WTC11 (cell line): ENCODE measurements around the gene SPOCK1. TPM values are rescaled to one million over a fixed set of nuclear protein-coding genes. Genes with fewer than 3 reads are reported as not detected.

Experiments used
- ATAC-seq: fragments of 200-7000 bp; cut with Tn5 transposase; 2 replicates; pipeline ENCODE4 v1.10.0; 2021; ENCODE audit warnings: mild to moderate bottlenecking, moderate library complexity
- CTCF ChIA-PET: fragments of 300-600 bp; sonication (Branson Sonifier 250); formaldehyde crosslinking; loops from one replicate; lab custom pipeline; 2021; ENCODE audit warnings: antibody characterized with exemption; lab: Charles Lee
- POLR2A ChIA-PET: fragments of 350-600 bp; sonication (Branson Sonifier 250); formaldehyde crosslinking; loops from one replicate; lab custom pipeline; 2021; ENCODE audit warnings: antibody characterized with exemption; lab: Charles Lee
- DNase-seq: peaks from one replicate; pipeline ENCODE4 v3.0.0; 2021; ENCODE audit warnings: low spot score
- H3K27ac Mint-ChIP-seq: 2 replicates; pipeline ENCODE4 v1.8.0; 2021; ENCODE audit warnings: mixed read lengths
- H3K27me3 Mint-ChIP-seq: 2 replicates; pipeline ENCODE4 v1.8.0; 2021; ENCODE audit warnings: low read depth, mild to moderate bottlenecking, moderate library complexity, mixed read lengths
- H3K36me3 Mint-ChIP-seq: 2 replicates; pipeline ENCODE4 v1.8.0; 2021; ENCODE audit warnings: mixed read lengths
- H3K4me1 Mint-ChIP-seq: 2 replicates; pipeline ENCODE4 v1.8.0; 2022; ENCODE audit warnings: mixed read lengths
- H3K4me3 Mint-ChIP-seq: 2 replicates; pipeline ENCODE4 v1.8.0; 2021; ENCODE audit warnings: mild to moderate bottlenecking, moderate library complexity, mixed read lengths
- H3K9me3 Mint-ChIP-seq: 2 replicates; pipeline ENCODE4 v1.8.0; 2021; ENCODE audit warnings: mixed read lengths
- CREB1 ChIP-seq: sonication (generic); formaldehyde crosslinking; IDR thresholded peaks from 2 replicates; pipeline ENCODE4 v1.8.0; 2023; ENCODE audit warnings: mild to moderate bottlenecking, missing genetic modification reagents
- CTCF ChIP-seq: fragments of 200-600 bp; IDR thresholded peaks from 2 replicates; pipeline ENCODE4 v1.8.0; 2022; ENCODE audit warnings: antibody characterized with exemption
- E2F5 ChIP-seq: sonication (generic); formaldehyde crosslinking; IDR thresholded peaks from 2 replicates; pipeline ENCODE4 v1.8.1; 2022; ENCODE audit warnings: mild to moderate bottlenecking, moderate library complexity, missing genetic modification reagents
- FOXP1 ChIP-seq: sonication (generic); formaldehyde crosslinking; IDR thresholded peaks from 2 replicates; pipeline ENCODE4 v1.8.0; 2022; ENCODE audit warnings: missing genetic modification reagents, mild to moderate bottlenecking, moderate library complexity, borderline replicate concordance
- GTF2I ChIP-seq: fragments of 250-450 bp; sonication (Bioruptor Pico); conservative IDR thresholded peaks from 2 replicates; pipeline ENCODE4 v1.4.0; 2021; ENCODE audit warnings: mild to moderate bottlenecking
- KAT7 ChIP-seq: sonication (generic); formaldehyde crosslinking; IDR thresholded peaks from 2 replicates; pipeline ENCODE4 v1.8.1; 2023; ENCODE audit warnings: missing genetic modification reagents, mild to moderate bottlenecking, borderline replicate concordance
- MXD4 ChIP-seq: fragments of 250-450 bp; sonication (Bioruptor Pico); IDR thresholded peaks from 2 replicates; pipeline ENCODE4 v1.8.0; 2021; ENCODE audit warnings: mild to moderate bottlenecking, moderate library complexity, borderline replicate concordance
- MYBL2 ChIP-seq: sonication (generic); formaldehyde crosslinking; IDR thresholded peaks from 2 replicates; pipeline ENCODE4 v1.8.1; 2023; ENCODE audit warnings: mild to moderate bottlenecking, moderate library complexity, missing genetic modification reagents
- NFATC4 ChIP-seq: fragments of 250-450 bp; sonication (Bioruptor Pico); IDR thresholded peaks from 2 replicates; pipeline ENCODE4 v1.9.0; 2021; ENCODE audit warnings: mild to moderate bottlenecking
- SMAD4 ChIP-seq: sonication (generic); formaldehyde crosslinking; IDR thresholded peaks from 2 replicates; pipeline ENCODE4 v1.8.0; 2022; ENCODE audit warnings: mild to moderate bottlenecking, missing genetic modification reagents
- ZBTB21 ChIP-seq: sonication (generic); formaldehyde crosslinking; IDR thresholded peaks from 2 replicates; pipeline ENCODE4 v1.8.1; 2023; ENCODE audit warnings: mild to moderate bottlenecking, missing genetic modification reagents, borderline replicate concordance
- ZNF281 ChIP-seq: sonication (generic); formaldehyde crosslinking; IDR thresholded peaks from 2 replicates; pipeline ENCODE4 v1.8.0; 2023; ENCODE audit warnings: mild to moderate bottlenecking, missing genetic modification reagents
- total RNA-seq: library from RNA; stranded (reverse); gene quantifications from 3 replicates; pipeline ENCODE4 v1.2.3, GENCODE V29; 2021
- TF ChIP-seq, protein P1 (sequence below): sonication (generic); formaldehyde crosslinking; IDR thresholded peaks from 2 replicates; pipeline ENCODE4 v1.8.1; 2023; ENCODE audit warnings: mild to moderate bottlenecking, missing genetic modification reagents, moderate library complexity
- TF ChIP-seq, protein P2 (sequence below): sonication (generic); formaldehyde crosslinking; IDR thresholded peaks from 2 replicates; pipeline ENCODE4 v1.8.0; 2023; ENCODE audit warnings: missing genetic modification reagents, mild to moderate bottlenecking, borderline replicate concordance
- TF ChIP-seq, protein P3 (sequence below): sonication (generic); formaldehyde crosslinking; IDR thresholded peaks from 2 replicates; pipeline ENCODE4 v1.8.1; 2022; ENCODE audit warnings: missing genetic modification reagents, borderline replicate concordance

SPOCK1 gene
- total RNA-seq, 1 experiment from 2014 or later = 15.2 TPM

GRCh38 chr5:137491121-137491520, 8.0 kb downstream of the SPOCK1 start (continued):
- no peak for TF ChIP-seq ZNF281 (CRISPR knock-in tag)
- no peak for TF ChIP-seq MYBL2

DNA sequence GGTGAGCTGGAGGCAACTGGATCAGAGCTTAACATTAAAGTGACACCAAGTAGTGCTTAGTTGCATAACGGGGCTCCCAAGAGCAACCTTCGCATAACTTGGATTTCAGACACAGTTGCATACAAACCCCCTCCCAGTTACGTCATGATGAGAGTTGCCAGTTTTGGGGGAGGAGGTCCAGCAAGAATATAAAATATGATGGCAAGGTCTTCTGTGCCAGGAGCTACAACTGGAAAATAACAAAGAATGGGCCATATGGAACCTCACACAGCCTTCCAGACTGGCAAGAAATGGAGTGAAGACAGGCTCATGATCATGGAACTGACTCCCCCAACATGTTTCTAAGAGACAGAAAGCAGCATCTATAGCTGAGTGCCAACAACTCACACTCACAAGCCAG, 8.5 kb downstream of the SPOCK1 start:
- Mint-ChIP-seq H3K27ac (no peak overlapping the region), H3K27me3 (peaks cover 5% of the 10 kb centered on the region; the same call in 1 of the 2 replicates), H3K4me3 (no peak overlapping the region), H3K36me3 (no peaks in the 10 kb centered on the region), H3K9me3 (no peaks in the 10 kb centered on the region), H3K4me1 (no peaks in the 10 kb centered on the region)
- TF ChIP-seq KAT7 = no peak
- TF ChIP-seq, protein P1, sequence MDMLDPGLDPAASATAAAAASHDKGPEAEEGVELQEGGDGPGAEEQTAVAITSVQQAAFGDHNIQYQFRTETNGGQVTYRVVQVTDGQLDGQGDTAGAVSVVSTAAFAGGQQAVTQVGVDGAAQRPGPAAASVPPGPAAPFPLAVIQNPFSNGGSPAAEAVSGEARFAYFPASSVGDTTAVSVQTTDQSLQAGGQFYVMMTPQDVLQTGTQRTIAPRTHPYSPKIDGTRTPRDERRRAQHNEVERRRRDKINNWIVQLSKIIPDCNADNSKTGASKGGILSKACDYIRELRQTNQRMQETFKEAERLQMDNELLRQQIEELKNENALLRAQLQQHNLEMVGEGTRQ = no peak
- TF ChIP-seq, protein P2, sequence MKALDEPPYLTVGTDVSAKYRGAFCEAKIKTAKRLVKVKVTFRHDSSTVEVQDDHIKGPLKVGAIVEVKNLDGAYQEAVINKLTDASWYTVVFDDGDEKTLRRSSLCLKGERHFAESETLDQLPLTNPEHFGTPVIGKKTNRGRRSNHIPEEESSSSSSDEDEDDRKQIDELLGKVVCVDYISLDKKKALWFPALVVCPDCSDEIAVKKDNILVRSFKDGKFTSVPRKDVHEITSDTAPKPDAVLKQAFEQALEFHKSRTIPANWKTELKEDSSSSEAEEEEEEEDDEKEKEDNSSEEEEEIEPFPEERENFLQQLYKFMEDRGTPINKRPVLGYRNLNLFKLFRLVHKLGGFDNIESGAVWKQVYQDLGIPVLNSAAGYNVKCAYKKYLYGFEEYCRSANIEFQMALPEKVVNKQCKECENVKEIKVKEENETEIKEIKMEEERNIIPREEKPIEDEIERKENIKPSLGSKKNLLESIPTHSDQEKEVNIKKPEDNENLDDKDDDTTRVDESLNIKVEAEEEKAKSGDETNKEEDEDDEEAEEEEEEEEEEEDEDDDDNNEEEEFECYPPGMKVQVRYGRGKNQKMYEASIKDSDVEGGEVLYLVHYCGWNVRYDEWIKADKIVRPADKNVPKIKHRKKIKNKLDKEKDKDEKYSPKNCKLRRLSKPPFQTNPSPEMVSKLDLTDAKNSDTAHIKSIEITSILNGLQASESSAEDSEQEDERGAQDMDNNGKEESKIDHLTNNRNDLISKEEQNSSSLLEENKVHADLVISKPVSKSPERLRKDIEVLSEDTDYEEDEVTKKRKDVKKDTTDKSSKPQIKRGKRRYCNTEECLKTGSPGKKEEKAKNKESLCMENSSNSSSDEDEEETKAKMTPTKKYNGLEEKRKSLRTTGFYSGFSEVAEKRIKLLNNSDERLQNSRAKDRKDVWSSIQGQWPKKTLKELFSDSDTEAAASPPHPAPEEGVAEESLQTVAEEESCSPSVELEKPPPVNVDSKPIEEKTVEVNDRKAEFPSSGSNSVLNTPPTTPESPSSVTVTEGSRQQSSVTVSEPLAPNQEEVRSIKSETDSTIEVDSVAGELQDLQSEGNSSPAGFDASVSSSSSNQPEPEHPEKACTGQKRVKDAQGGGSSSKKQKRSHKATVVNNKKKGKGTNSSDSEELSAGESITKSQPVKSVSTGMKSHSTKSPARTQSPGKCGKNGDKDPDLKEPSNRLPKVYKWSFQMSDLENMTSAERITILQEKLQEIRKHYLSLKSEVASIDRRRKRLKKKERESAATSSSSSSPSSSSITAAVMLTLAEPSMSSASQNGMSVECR = no peak
- TF ChIP-seq SMAD4 (CRISPR knock-in tag) = no peak
- no peak for TF ChIP-seq ZBTB21 (CRISPR knock-in tag)
- TF ChIP-seq CREB1 (CRISPR knock-in tag) = no peak
- no peak for TF ChIP-seq E2F5 (CRISPR knock-in tag)
- no peak for TF ChIP-seq FOXP1 (CRISPR knock-in tag)
- no peak for TF ChIP-seq MXD4 (CRISPR knock-in tag)
- no peak for TF ChIP-seq CTCF
- TF ChIP-seq, protein P3, sequence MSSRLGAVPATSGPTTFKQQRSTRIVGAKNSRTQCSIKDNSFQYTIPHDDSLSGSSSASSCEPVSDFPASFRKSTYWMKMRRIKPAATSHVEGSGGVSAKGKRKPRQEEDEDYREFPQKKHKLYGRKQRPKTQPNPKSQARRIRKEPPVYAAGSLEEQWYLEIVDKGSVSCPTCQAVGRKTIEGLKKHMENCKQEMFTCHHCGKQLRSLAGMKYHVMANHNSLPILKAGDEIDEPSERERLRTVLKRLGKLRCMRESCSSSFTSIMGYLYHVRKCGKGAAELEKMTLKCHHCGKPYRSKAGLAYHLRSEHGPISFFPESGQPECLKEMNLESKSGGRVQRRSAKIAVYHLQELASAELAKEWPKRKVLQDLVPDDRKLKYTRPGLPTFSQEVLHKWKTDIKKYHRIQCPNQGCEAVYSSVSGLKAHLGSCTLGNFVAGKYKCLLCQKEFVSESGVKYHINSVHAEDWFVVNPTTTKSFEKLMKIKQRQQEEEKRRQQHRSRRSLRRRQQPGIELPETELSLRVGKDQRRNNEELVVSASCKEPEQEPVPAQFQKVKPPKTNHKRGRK (CRISPR knock-in tag) = no peak
- TF ChIP-seq GTF2I = no peak
- no peak for TF ChIP-seq NFATC4
- no peak for DNase-seq
- CTCF ChIA-PET = interaction anchor here (0.6 to 1.5 kb wide), 2 partner anchors 170 to 261 kb away, joined by 3 to 9 read pairs; no protein-coding TSS in a partner anchor
- ATAC-seq = no peak
- POLR2A ChIA-PET = no interaction called here
